Measurements from ENCODE around the gene BNC2.

The BNC2 gene, protein sequence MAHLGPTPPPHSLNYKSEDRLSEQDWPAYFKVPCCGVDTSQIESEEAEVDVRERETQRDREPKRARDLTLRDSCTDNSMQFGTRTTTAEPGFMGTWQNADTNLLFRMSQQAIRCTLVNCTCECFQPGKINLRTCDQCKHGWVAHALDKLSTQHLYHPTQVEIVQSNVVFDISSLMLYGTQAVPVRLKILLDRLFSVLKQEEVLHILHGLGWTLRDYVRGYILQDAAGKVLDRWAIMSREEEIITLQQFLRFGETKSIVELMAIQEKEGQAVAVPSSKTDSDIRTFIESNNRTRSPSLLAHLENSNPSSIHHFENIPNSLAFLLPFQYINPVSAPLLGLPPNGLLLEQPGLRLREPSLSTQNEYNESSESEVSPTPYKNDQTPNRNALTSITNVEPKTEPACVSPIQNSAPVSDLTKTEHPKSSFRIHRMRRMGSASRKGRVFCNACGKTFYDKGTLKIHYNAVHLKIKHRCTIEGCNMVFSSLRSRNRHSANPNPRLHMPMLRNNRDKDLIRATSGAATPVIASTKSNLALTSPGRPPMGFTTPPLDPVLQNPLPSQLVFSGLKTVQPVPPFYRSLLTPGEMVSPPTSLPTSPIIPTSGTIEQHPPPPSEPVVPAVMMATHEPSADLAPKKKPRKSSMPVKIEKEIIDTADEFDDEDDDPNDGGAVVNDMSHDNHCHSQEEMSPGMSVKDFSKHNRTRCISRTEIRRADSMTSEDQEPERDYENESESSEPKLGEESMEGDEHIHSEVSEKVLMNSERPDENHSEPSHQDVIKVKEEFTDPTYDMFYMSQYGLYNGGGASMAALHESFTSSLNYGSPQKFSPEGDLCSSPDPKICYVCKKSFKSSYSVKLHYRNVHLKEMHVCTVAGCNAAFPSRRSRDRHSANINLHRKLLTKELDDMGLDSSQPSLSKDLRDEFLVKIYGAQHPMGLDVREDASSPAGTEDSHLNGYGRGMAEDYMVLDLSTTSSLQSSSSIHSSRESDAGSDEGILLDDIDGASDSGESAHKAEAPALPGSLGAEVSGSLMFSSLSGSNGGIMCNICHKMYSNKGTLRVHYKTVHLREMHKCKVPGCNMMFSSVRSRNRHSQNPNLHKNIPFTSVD
- long read RNA-seq, partial matches to known transcripts: 0 of 3 reads
- long read RNA-seq, other reads (novel, unspliced or antisense): 3 of 3 reads

DNA sequence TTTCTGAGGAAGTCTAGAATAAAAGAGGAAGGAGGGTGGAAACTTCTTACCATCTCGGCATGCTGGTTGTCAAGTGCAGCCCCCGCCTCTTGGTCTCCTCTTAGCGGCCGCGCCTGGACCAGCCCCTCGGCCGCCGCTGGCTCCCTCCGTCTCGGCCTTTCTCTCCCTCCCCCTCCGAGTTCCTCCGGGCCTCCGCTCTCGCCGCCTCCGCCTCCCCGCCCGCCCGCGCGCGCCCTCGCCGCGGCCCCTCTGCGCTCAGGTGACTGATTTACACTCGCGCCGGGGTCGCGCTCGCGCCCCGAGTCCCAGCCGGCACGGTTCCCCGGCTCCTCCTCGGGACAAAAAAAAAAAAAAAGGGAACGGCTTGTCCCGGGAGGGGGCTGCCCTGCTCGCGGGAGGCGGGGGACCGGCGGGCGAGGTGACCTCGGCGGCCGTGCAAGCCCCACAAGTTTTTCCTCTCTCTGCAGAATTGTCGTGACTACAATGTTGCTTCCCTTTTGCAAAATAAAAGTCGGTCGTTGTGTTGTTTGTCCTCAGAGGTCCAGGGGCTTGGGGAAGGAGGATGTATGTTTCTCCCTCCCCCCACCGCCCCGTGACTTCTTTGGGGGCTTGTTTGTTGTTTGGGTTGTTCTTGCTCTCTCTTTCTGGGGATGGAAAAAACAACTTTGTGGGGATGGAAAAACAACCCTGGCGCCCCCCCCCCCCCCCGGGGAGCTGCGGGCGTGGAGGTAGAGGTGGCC lies at the start of gene BNC2:
Gene BNC2 (minus strand): TSS at position 75 of the 740 bp plus-strand sequence. CDS start 22 bp downstream, at position 53.
- peak in 1 of 2 experiments; percentile 44 for DNase-seq (ENCODE audit: low read depth in 1 of 2, low spot score in 1 of 2)
- peak; percentile 37; the same call in 1 of the 2 replicates for TF ChIP-seq SPI1 (IDR thresholded peaks at IDR 0.05; ENCODE audit: borderline replicate concordance, low read depth)
- no peak for TF ChIP-seq REST (IDR thresholded peaks at IDR 0.05; ENCODE audit: insufficient replicate concordance, low read depth)
- no peak for TF ChIP-seq GABPA (IDR thresholded peaks at IDR 0.05; ENCODE audit: low read depth)
- Histone ChIP-seq H3K27me3 (ENCODE audit: insufficient read depth, poor library complexity, severe bottlenecking) (no peaks in the 10 kb centered on the region), H3K4me3 (replicated peaks; ENCODE audit: insufficient read depth, low read length) (peak within 1 kb of the TSS; percentile 48), H3K27ac (replicated peaks) (peak within 1 kb of the TSS; percentile 67)

- no peak overlapping the region for H3K27ac ChIP-seq (replicated peaks)
- no peak for DNase-seq (ENCODE audit: low read depth in 1 of 2, low spot score in 1 of 2)
- no peaks in the 10 kb centered on the region for H3K27me3 ChIP-seq (ENCODE audit: insufficient read depth, poor library complexity, severe bottlenecking)
- no peak overlapping the region for H3K4me3 ChIP-seq (replicated peaks; ENCODE audit: insufficient read depth, low read length)
- TF ChIP-seq POLR2AphosphoS5 (IDR thresholded peaks at IDR 0.05; ENCODE audit: low read depth): no peak
- no peak for TF ChIP-seq REST (IDR thresholded peaks at IDR 0.05; ENCODE audit: insufficient replicate concordance, low read depth)
- no peak for TF ChIP-seq GABPA (IDR thresholded peaks at IDR 0.05; ENCODE audit: low read depth)
These were observed 48.5 kb upstream of the BNC2 start for GRCh38 chr9:16918920-16919319.

DNA sequence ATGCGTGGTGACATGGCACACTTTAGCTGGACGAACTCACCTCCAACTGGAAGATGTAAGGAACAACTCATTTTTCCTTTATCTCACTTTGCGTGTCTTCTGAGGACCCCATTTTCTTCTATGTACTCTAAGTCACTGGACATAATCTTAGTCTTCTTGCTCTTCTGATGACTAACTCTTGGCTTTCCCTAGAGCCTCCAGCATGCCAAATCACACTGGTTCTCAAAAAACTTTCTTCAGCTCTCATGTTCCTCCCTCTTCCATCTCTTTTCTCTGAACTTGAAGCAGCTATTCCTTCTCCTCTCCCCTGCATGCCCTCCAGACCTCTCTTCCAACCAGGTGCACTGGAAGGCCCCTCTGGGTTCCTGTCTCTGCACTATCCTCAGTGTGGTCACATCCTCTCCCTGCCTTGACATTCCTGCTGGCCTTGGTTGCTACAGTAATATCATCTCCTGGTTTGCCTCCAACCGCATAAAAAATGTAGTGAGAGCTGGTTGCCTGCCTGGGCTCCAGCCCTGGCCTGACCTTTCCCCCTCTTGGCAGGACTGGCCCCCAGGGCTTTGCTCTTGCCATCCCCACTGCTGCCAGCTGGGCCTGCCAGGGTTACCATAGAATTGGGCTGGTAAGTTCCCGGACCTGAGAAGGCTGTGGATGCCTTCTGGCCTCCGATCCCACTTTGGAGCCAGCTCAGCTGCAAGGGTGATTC lies 44.8 kb upstream of the BNC2 start:
- no peak overlapping the region for H3K4me3 ChIP-seq (replicated peaks; ENCODE audit: insufficient read depth, low read length)
- no peaks in the 10 kb centered on the region for H3K27me3 ChIP-seq (ENCODE audit: insufficient read depth, poor library complexity, severe bottlenecking)
- no peak overlapping the region for H3K27ac ChIP-seq (replicated peaks)
- TF ChIP-seq, protein P1, sequence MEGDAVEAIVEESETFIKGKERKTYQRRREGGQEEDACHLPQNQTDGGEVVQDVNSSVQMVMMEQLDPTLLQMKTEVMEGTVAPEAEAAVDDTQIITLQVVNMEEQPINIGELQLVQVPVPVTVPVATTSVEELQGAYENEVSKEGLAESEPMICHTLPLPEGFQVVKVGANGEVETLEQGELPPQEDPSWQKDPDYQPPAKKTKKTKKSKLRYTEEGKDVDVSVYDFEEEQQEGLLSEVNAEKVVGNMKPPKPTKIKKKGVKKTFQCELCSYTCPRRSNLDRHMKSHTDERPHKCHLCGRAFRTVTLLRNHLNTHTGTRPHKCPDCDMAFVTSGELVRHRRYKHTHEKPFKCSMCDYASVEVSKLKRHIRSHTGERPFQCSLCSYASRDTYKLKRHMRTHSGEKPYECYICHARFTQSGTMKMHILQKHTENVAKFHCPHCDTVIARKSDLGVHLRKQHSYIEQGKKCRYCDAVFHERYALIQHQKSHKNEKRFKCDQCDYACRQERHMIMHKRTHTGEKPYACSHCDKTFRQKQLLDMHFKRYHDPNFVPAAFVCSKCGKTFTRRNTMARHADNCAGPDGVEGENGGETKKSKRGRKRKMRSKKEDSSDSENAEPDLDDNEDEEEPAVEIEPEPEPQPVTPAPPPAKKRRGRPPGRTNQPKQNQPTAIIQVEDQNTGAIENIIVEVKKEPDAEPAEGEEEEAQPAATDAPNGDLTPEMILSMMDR (IDR thresholded peaks at IDR 0.05; ENCODE audit: insufficient read depth, low read length): no peak
- TF ChIP-seq REST (IDR thresholded peaks at IDR 0.05; ENCODE audit: insufficient replicate concordance, low read depth) (no peak), GABPA (IDR thresholded peaks at IDR 0.05; ENCODE audit: low read depth) (no peak), SPI1 (IDR thresholded peaks at IDR 0.05; ENCODE audit: borderline replicate concordance, low read depth) (no peak)
- no peak for DNase-seq (ENCODE audit: low read depth in 1 of 2, low spot score in 1 of 2)
